Lung (tissue), 12 donors: ENCODE results near the gene KIF18A. TPM values are rescaled to one million over a fixed set of nuclear protein-coding genes. Genes with fewer than 3 reads are reported as not detected.

Experiments
- ATAC-seq: fragments of 200-7000 bp; cut with Tn5 transposase; one replicate; pipeline ENCODE4 v1.9.1; 2020; ENCODE audit warnings: moderate number of reproducible peaks; ENCODE audit not compliant: insufficient read depth, low FRiP score
- DNase-seq, 3 donors: peaks; one replicate each; pipeline ENCODE4 v3.0.0-alpha.2; 2013 to 2017
- H3K27ac ChIP-seq, 2 donors: one replicate each; pipeline ENCODE4 v1.5.1; 2013; ENCODE audit warnings: mild to moderate bottlenecking in 2 of 2, moderate library complexity in 2 of 2, control low read depth in 1 of 2, inconsistent platforms in 1 of 2, low read depth in 1 of 2, low read length in 1 of 2
- H3K27me3 ChIP-seq, 3 donors: one replicate each; pipeline ENCODE4 v1.5.1; 2013; ENCODE audit warnings: low read length in 2 of 3; ENCODE audit not compliant: control insufficient read depth in 3 of 3, insufficient read depth in 3 of 3
- H3K36me3 ChIP-seq, 4 donors: one replicate each; pipeline ENCODE4 v1.5.1; 2013; ENCODE audit warnings: low read length in 4 of 4, mild to moderate bottlenecking in 1 of 4, moderate library complexity in 1 of 4; ENCODE audit not compliant: control insufficient read depth in 4 of 4, insufficient read depth in 4 of 4
- H3K4me1 ChIP-seq, 5 donors: one replicate each; pipeline ENCODE4 v1.5.1; 2013; ENCODE audit warnings: low read length in 5 of 5, mild to moderate bottlenecking in 2 of 5, moderate library complexity in 1 of 5; ENCODE audit not compliant: control insufficient read depth in 5 of 5, insufficient read depth in 5 of 5
- H3K4me3 ChIP-seq: one replicate; pipeline ENCODE4 v1.5.1; 2013; ENCODE audit warnings: mild to moderate bottlenecking, control low read depth, moderate library complexity
- H3K9ac ChIP-seq, 2 donors: one replicate each; pipeline ENCODE4 v1.5.1; 2013; ENCODE audit warnings: low read length in 2 of 2, control low read depth in 1 of 2; ENCODE audit not compliant: insufficient read depth in 1 of 2
- H3K9me3 ChIP-seq, 4 donors: one replicate each; pipeline ENCODE4 v1.5.1; 2013; ENCODE audit warnings: low read length in 3 of 4, mild to moderate bottlenecking in 1 of 4, moderate library complexity in 1 of 4; ENCODE audit not compliant: control insufficient read depth in 4 of 4, insufficient read depth in 3 of 4
- WGBS, 2 donors: extraction: QIAGEN DNeasy Blood & Tissue Kit; methylation state at CpG; one replicate each; pipeline ENCODE4 v1.1.7; 2013; 5-methylcytosine and 5-hydroxymethylcytosine counted together
- polyA plus RNA-seq, 2 donors: library from polyadenylated mRNA; stranded (reverse); fragments of 200-250 nt; gene quantifications; one replicate each; pipeline ENCODE4 v1.2.1, GENCODE V29; 2013
- total RNA-seq, 2 donors: library from RNA; depleted of rRNA in 1 of 2; stranded (reverse); fragments of >200 nt in 1 of 2; gene quantifications; one replicate each; pipeline ENCODE4 v1.2.1, GENCODE V29; 2014 to 2021
- TF ChIP-seq, protein P1 (sequence below): IDR thresholded peaks from 2 replicates; pipeline ENCODE4 v1.5.1; 2012; ENCODE audit warnings: mild to moderate bottlenecking; ENCODE audit errors: control extremely low read depth, extremely low read depth
- donor health status: control.
- donor health status: control.
- donor health status: Bipolar disorder and iron deficiency.
- donor health status: healthy.
- donor health status: DM: yes; HTN: yes; CAD: no.

KIF18A gene
- total and polyA plus RNA-seq, 4 donors = 0.78 to 7.5 (median 1.3) TPM

DNA sequence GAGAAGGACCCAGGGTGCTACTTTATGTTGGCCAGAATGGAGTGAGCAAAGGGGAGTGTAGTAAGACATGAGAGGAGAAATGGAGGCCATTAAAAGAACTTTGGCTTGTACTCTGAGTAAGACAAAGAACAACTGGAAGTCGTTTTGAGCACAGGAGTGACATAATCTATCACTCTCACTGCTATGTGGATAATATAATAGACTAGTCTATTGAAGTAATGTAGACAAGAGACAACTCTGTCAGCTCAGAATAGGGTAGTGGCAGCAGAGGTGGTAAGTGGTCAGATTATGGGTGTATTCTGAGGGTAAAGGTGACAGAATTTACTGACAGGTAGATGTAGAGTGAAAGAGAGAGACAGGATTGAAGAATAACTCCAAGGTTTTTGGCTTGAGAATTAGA is 8.2 kb downstream of the KIF18A start:
- no peak overlapping the region for H3K4me3 ChIP-seq
- 66 to 81% methylated on average over 1 of the region's 1 CpG for WGBS, 2 donors
- no peak overlapping the region for H3K27ac ChIP-seq
- DNase-seq (no peak), ATAC-seq (no peak)
- no peaks in the 10 kb centered on the region for H3K36me3 ChIP-seq
- no peaks in the 10 kb centered on the region for H3K27me3 ChIP-seq
- H3K9me3 ChIP-seq = no peaks in the 10 kb centered on the region
- no peak overlapping the region for H3K9ac ChIP-seq
- H3K4me1 ChIP-seq = peaks cover 0 to 2% (median 0%) of the 10 kb centered on the region in 5 donors
- TF ChIP-seq, protein P1, sequence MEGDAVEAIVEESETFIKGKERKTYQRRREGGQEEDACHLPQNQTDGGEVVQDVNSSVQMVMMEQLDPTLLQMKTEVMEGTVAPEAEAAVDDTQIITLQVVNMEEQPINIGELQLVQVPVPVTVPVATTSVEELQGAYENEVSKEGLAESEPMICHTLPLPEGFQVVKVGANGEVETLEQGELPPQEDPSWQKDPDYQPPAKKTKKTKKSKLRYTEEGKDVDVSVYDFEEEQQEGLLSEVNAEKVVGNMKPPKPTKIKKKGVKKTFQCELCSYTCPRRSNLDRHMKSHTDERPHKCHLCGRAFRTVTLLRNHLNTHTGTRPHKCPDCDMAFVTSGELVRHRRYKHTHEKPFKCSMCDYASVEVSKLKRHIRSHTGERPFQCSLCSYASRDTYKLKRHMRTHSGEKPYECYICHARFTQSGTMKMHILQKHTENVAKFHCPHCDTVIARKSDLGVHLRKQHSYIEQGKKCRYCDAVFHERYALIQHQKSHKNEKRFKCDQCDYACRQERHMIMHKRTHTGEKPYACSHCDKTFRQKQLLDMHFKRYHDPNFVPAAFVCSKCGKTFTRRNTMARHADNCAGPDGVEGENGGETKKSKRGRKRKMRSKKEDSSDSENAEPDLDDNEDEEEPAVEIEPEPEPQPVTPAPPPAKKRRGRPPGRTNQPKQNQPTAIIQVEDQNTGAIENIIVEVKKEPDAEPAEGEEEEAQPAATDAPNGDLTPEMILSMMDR = no peak

DNA sequence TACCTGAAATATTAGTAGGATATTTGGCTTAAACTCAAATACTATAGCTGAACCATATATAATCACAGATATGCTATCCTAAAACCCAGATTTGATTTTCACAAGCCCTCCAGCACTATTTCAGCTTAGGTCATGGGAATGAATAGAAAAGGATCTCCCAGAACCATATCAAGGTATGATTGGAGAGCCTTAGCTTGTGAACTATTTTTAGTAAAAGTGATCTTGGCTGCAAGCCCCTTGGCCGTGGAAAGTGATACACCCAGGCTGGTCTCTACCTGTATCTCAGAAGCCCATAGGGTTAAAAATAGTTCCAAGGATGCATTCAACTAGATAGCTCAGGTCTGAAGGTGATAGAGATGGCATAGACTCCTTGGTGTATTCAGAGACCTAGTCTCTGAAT is 9.7 kb downstream of the KIF18A start:
- DNase-seq (no peak), ATAC-seq (no peak)
- H3K4me1 ChIP-seq = peaks cover 0 to 2% (median 0%) of the 10 kb centered on the region in 5 donors
- TF ChIP-seq, protein P1 = no peak
- H3K36me3 ChIP-seq = no peaks in the 10 kb centered on the region
- no peaks in the 10 kb centered on the region for H3K9me3 ChIP-seq
- H3K9ac ChIP-seq = no peak overlapping the region
- 71 to 77% methylated on average over 1 of the region's 1 CpG for WGBS, 2 donors
- no peak overlapping the region for H3K4me3 ChIP-seq
- no peaks in the 10 kb centered on the region for H3K27me3 ChIP-seq
- H3K27ac ChIP-seq = no peak overlapping the region

DNA sequence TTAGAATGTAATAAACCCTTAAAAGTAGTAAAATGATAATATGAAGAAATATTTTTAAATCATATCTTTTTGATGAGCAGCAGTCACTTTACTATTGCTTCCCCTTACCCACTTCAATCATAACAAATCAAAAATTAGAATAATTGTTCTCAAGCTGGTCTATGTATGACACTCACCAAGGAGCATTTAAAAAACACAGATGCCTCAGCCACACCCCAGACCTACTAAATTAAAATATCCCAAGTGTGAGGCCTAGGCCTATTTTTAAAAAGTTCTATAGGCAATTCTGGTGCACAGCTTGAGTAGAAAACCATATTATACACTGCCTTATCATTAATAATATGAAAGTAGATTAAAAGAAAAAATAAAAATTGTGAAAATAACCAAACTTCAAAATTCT is 15.2 kb downstream of the KIF18A start:
- H3K27me3 ChIP-seq = no peaks in the 10 kb centered on the region
- no peak for DNase-seq
- H3K9ac ChIP-seq = no peak overlapping the region
- no peaks in the 10 kb centered on the region for H3K9me3 ChIP-seq
- H3K4me1 ChIP-seq = no peaks in the 10 kb centered on the region
- H3K27ac ChIP-seq = no peak overlapping the region
- TF ChIP-seq, protein P1 = no peak
- peaks cover 0 to 3% (median 0%) of the 10 kb centered on the region in 4 donors for H3K36me3 ChIP-seq
- H3K4me3 ChIP-seq = no peak overlapping the region
- no peak for ATAC-seq

DNA sequence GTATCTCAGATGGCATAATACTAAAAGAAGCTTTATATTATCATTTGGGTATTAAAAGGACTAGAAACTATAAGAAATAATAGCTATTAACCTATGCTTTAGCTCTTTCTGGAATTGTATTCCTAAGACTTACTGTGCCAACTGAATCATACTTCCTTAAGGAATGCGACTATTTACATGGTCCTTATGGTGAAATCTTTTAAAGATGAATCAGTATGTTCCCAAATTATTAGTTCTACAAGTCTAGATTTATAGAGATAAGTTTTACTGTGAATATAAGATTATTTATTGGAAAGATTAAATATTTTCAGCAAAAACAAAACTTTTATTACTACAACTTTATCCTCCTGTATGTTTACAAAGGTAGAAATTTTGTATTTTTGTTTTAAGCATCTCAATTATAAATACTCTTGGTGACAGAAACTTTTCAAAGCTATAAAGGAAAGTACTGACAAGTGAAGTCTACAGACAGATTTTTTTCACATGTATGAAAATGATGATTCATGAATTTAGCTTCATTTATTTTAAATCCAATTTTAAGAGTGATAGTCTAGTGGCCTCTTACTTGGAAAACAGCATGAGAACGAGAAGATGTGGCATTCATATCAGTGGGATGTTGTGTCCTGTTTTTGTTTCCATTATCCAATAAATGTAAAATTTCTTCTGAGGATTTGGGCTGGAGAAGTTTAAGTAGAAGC is 17.8 kb downstream of the KIF18A start:
- Histone ChIP-seq H3K4me1 (no peaks in the 10 kb centered on the region), H3K27me3 (no peaks in the 10 kb centered on the region), H3K9me3 (no peaks in the 10 kb centered on the region), H3K4me3 (no peak overlapping the region), H3K36me3 (peaks cover 0 to 3% (median 0%) of the 10 kb centered on the region in 4 donors), H3K9ac (no peak overlapping the region), H3K27ac (no peak overlapping the region)
- no peak for ATAC-seq
- DNase-seq = no peak
- 95 to 96% methylated on average over 2 of the region's 2 CpGs for WGBS, 2 donors
- TF ChIP-seq, protein P1 = no peak
